HG03342 (cell line): ENCODE measurements around the gene MLF2.
"Not testable (repeated sequence)": the region's sequence is repeated elsewhere in the genome, so short reads cannot be mapped to it uniquely, and the experiment has no call there.

Source experiments
- ATAC-seq: cut with Tn5 transposase; IDR thresholded peaks from one replicate; pipeline ENCODE4 v1.9.1; 2021; ENCODE audit warnings: mild to moderate bottlenecking, moderate library complexity; ENCODE audit not compliant: unreplicated experiment

Gene MLF2

GRCh38 chr12:6765634-6766581, 13.0 kb upstream of the MLF2 start, which contains the start of gene PTMS:
Gene PTMS, plus strand, starts transcription at chr12:6766363. Its CDS starts 343 bp downstream, at chr12:6766706.
- ATAC-seq: peak; percentile 18

GRCh38 chr12:6765048-6765633, 12.2 kb upstream of the MLF2 start:
- no peak for ATAC-seq

GRCh38 chr12:6764011-6764828, 11.3 kb upstream of the MLF2 start:
- peak; percentile 80 for ATAC-seq

- no peak for ATAC-seq
Measured at GRCh38 chr12:6763380-6763779, 10.4 kb upstream of the MLF2 start.

GRCh38 chr12:6759741-6760140, 6.8 kb upstream of the MLF2 start:
- ATAC-seq: no peak

- no peak for ATAC-seq
Measured at GRCh38 chr12:6758506-6759095, 5.7 kb upstream of the MLF2 start.

GRCh38 chr12:6757028-6757690, 4.2 kb upstream of the MLF2 start:
- ATAC-seq: no peak

GRCh38 chr12:6754411-6754810, 1.5 kb upstream of the MLF2 start:
- no peak for ATAC-seq

GRCh38 chr12:6753772-6754356, 923 bp upstream of the MLF2 start:
- ATAC-seq: no peak

GRCh38 chr12:6752167-6752920, 597 bp downstream of the MLF2 start:
- no peak for ATAC-seq

GRCh38 chr12:6751767-6752166, 1.2 kb downstream of the MLF2 start:
- ATAC-seq: no peak

GRCh38 chr12:6750506-6750905, 2.4 kb downstream of the MLF2 start:
- no peak for ATAC-seq

GRCh38 chr12:6748761-6749160, 4.2 kb downstream of the MLF2 start:
- ATAC-seq: no peak

GRCh38 chr12:6747216-6747615, 5.7 kb downstream of the MLF2 start:
- ATAC-seq: no peak

- ATAC-seq: no peak
Measured at GRCh38 chr12:6745741-6746525, 7.0 kb downstream of the MLF2 start.

- not testable (repeated sequence) for ATAC-seq
Measured at GRCh38 chr12:6743300-6743699, 9.6 kb downstream of the MLF2 start.

GRCh38 chr12:6742834-6743233, 10.1 kb downstream of the MLF2 start:
- no peak for ATAC-seq

- ATAC-seq: not testable (repeated sequence)
Measured at GRCh38 chr12:6742080-6742479, 10.9 kb downstream of the MLF2 start.

- ATAC-seq: no peak
Measured at GRCh38 chr12:6736754-6737153, 16.2 kb downstream of the MLF2 start.
